HG03135 (cell line): ENCODE measurements around the gene HOXB3.

Experiments
- ATAC-seq: cut with Tn5 transposase; IDR thresholded peaks from one replicate; pipeline ENCODE4 v1.9.1; 2021; ENCODE audit warnings: mild to moderate bottlenecking, moderate library complexity; ENCODE audit not compliant: unreplicated experiment

HOXB3 gene

DNA sequence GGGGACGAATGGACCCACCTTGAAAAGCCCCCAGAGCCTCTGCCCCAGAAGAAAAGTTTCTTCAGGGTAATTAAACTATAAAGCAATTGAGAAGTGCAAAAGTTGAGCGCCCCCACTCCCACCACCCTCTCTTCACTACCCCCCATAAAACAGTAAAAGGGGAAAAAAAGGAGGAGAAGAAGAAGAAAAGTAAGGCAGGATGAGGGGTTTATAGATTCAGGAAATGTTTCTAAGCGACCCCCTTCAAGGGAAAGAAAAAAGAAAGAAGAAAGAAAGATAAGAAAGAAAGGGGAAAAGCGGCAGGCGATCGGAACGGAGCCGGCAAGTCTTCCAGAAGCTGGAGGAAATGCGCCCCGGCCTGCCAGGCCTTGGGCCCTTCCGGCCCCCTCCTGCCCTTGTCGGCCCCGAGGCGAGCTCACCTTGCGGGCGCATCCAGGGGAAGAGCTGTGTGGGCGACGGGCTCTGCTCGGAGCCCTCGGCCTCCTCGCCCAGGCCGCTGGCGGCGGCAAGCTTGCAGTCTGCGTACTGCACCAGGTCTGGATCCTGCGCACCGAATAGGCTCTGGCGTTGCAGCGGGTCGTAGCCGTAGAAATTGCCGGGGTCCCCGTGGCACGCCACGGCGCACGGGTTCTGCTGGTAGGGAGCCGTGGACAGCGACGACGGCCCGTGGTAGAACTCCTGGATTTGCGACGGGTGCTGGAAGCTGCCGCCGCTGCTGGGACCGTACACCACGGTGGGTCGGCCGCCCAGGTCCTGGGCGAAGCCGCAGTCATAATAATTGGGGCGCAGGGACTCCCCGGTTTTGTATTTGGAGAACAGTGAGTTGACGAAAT lies 24.0 kb upstream of the HOXB3 start:
- ATAC-seq = no peak

DNA sequence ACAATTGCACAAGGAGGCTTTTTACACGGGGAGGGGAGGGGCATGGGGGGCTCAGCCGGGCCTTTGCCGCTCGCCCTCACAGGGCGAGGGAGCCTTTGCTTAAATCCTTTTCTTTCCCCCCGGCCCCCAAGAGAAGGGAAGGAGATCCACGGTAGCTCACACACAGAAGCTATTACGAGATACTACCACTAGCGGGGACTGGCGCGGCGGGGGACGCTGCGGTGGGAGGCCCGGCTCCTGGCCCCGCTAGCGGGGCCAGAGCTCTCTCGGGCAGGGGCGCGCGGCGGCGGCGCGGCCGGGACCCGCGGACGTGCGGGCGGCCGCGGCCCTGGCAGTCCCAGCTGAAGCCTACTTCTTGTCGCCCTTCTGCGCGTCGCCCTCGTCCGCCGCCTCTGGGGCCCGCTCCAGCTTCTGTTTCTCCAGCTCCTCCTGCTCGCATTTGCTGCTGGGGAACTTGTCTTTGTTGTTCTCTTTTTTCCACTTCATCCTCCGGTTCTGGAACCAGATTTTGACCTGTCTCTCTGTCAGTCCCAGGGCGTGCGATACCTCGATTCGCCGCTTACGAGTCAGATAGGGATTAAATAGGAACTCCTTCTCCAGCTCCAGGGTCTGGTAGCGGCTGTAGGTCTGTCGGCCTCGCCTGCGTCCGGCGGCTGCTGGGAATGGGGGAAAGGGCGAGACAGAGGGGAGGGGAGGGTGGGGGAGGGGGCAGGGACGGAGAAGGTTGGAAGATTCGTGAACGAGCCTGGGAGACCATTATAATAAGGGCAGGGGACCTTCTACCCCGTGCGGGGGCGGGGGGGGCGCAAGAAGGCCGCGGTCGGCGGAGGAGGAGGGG lies 23.0 kb upstream of the HOXB3 start:
- ATAC-seq = no peak

- no peak for ATAC-seq
Measured at GRCh38 chr17:48612456-48612853, 22.4 kb upstream of the HOXB3 start.

DNA sequence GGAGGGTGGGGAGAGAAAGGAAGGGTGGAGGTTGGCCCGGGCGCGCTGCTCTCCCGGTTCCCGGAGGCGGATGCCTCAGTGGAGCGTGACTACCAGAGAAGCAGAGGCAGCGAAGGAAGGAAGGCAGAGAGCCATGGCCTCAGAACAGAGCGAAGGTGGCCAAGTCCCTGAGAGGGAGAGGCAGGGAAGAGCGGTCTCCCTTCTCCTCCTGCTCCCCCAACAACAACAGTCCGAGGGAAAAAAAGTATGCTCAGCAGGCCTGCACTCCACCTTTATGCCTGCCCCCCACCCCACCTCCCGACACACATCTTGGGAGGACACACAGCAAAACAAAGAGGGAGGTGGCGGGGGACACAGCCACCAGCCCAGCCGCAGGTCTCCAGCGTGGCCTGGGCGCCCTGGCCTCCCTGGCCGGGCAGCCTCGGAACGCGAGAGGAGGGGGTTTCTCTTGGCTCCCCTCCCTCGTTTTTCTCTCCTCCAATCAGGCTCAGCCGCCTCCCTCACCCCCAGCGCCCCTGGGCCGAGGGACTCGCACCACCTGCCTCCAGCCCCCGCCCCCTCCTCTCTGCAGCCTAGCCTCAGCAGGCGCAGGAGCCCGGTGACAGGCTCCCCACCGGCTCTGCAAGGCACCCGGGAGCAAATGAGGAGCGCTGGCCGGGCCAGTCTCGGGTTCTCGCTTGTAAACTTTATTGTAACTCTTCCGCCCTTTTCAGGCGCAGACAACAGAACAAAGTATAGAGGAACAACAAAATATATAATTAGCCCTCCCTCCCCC lies 21.8 kb upstream of the HOXB3 start:
- no peak for ATAC-seq

GRCh38 chr17:48611213-48611612 lies 21.2 kb upstream of the HOXB3 start:
- no peak for ATAC-seq

DNA sequence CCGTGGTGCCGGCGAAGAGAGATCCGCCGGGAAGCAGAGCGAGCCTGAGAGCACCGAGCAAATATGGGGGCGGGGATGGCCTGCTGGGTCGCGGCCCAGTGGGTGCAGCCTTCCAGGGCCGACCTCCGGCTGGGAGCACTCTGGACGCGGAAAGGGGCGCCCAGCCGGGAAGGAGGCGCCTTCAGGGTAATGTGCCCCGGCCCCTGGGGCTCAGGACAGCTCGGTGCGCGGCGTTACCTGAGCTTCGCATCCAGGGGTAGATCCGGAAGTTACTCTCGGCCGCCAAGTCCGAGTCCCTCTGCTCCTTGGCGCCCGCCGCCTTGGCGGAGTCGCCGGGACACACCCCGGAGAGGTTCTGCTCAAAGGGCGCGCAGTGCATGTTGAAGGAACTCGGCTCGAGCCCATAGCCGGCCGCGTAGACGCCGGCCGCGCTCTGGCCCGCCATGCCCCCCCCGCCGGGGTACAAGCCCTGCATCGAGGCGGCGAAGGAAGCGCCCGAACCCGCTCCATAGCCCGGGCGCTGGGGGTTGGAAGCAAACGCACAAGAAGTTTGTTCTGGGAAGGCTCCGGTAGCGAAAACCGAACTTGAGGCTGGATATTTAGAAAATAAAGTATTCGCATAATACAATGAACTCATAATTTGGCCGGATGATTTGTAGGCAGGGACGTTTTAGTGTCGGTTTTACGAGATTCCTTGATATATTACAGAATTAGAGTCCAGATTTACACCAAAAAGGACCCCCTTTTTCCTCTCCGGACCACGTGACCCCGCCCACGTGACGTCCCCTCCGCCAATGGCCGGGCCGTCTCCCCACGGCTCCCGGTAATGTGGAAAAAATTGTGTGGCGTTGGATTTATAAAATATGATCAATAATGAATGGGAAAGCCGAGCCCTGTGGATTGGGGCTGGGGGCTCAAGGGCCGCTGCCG lies 20.5 kb upstream of the HOXB3 start, which contains the start of gene HOXB7:
TSS of gene HOXB7 (minus strand) at position 736 of the 930 bp plus-strand sequence. CDS start at position 637, 99 bp downstream.
- no peak for ATAC-seq

DNA sequence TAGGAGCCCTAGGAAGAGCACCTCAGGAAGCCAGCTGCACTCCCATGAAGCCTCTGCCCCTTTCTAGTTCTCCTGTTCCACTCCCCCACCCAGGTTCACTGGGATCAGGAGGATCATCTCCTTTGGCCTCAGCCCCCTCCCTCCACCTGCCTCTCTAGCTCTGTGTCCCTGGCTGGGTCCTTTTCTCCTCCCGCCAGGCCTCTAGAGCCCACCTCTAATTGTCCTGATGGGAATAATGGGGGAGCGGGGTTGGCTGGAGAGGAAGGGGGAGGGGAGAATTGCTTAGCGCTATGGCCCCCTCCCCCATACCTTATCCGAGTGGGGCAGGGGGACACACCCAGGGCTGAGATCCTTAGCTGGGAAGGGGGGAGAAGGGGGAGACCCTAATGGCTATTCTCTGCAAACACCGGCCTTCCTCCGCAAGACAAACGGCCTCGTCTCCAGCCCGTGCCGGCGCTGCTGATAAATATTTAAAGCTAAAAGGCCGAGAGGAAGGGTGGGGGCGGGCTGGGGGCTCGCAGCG lies 19.8 kb upstream of the HOXB3 start:
- ATAC-seq = no peak

GRCh38 chr17:48609033-48609432 lies 19.0 kb upstream of the HOXB3 start:
- ATAC-seq = no peak

DNA sequence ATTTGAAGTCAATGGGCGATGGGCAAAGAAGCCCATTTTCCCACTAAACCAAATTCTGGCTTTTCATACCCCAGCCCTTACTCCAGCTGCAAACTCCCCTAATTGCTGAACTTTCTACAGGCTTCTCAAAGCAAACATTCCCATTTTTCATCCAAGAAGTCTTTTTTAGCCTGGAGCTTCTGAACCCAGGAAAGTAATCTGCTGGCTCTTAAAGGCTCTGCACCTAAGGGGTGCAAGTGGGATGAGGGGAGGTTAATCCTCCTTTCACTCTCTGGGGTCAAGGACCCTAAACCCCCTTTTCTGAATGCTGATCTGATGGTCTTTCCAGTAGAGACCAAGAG lies 18.4 kb upstream of the HOXB3 start:
- ATAC-seq = no peak

DNA sequence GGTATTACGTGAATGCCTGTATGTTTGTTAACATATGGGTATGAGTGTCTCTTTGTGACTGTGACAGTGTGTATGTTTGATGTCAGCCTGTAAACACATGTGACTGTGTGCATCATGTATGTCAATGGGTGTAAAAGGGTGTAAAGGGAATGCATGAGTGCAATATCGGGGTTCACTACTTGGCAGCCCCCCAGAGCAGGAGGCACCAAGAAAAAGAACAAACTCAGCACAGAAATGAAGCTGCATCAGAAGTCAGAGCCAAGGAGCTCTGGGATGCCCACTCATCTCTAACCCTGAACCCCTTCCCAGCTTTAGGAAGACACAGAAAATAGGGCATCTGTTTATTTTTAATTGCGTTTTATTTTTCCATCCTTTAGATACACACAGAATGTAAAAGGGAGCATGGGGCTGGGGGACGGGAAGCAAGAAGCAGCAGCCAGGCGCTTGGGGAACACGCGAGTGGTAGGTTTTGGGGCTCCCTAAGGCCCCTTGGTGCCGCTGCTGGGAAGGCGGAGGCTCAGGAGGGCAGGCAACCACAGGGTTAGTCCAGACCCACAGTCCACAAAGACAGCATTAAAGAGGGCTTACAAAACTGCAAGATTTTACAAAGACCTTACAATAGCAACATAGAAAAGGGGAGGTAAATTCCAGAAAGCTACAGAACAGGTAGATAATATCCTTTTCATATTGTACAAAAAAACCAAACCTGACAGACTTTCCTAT lies 17.0 kb upstream of the HOXB3 start:
- ATAC-seq = no peak

- no peak for ATAC-seq
Measured at GRCh38 chr17:48605991-48606891, 16.2 kb upstream of the HOXB3 start.

GRCh38 chr17:48605409-48605919 lies 15.4 kb upstream of the HOXB3 start:
- ATAC-seq = no peak

GRCh38 chr17:48604770-48605329 lies 14.8 kb upstream of the HOXB3 start, which contains the start of gene HOXB6:
Gene HOXB6, minus strand, starts transcription at chr17:48604986. Its CDS starts 6,836 bp downstream, at chr17:48598150.
- ATAC-seq = no peak

GRCh38 chr17:48603959-48604769 lies 14.1 kb upstream of the HOXB3 start:
- no peak for ATAC-seq

- ATAC-seq = no peak
Measured at GRCh38 chr17:48601539-48602425, 11.7 kb upstream of the HOXB3 start.

GRCh38 chr17:48601207-48601538 lies 11.1 kb upstream of the HOXB3 start:
- no peak for ATAC-seq
